ENCODE data around the gene ZBTB24.
"Not testable (repeated sequence)": the region's sequence is repeated elsewhere in the genome, so short reads cannot be mapped to it uniquely, and the experiment has no call there.

ZBTB24 gene

DNA sequence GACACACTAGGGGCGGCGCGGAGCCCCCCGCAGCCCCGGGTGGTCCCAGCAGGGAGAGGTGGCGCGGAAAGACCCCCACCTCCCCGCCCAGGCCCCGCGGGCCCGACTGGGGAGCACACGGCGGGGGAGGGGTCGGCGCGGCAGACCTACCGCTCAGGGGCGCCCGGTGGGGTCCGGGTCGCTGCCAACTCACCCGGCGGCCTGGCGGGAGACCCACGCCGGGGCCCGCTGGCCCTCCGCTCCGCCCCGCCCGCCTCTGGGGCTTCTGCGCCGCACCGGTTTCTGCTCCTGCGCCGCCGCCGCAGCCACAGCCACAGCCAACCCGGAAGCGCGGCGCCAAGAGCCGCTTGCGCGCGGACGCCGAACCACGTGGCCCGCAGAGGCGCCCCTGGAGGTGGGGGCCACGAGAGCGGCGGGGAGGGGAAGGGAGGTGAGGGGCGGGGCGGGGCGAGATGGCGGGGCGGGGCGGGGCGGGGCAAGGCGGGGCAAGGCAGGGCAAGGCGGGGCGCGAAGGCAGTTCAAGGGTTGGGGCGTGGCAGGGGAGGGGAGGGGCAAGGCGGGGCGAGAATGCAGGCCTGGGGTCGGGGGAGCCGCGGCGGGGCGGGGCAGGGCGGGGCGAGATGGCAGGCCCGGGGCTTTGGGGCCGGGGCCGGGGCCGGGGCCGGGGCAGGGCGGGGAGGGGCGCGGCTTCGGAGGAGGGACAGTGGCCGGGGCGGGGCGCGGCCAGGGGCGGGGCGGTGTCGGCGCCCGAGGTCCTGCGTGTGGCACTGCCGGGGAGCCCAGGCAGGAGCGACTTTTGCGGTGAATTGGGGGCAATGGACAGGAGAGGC is at the start of gene ZBTB24:
Gene ZBTB24, minus strand, starts transcription at position 315 of the 830 bp plus-strand sequence. CDS start 1,193 bp downstream, outside the sequence.
- peak; percentile 88 for DNase-seq (ENCODE audit: low read depth)

DNA sequence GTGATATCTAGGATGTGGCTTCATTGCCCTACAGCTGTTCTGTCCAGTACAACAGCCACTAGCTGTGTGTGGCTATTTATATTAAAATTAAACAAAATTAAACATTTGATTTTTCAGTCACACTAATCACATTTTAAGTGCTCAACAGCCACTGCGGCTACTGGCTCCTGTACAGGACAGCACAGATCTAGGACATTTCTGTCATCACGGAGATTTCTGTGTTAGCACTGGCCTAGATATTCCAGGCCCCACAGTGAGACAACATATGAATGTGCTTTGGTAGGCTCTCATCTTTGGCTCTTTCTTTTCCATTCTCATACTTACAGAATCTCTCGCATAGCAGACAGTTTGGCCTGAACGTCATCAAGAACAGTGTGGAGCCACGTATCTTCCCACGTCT is 48.4 kb upstream of the ZBTB24 start:
- no peak for DNase-seq (ENCODE audit: low read depth)

DNA sequence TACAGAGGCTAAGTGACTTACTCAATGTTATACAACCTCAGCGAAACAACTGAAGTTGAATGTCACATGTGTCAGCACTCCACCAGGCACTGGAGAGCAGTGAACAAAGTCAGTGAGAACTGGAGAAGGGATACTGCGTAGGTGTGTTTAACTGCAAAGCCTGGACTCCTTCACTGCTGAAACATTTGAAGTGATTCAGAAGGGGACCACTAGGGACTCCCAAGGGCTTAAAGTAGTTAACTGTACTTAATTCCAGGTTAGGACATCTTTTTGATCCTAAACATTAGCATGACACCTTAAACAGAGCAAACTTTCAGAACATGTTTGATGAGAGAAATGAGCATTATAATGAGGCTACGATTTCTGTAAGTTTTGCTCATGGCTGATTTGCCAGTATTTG is 45.0 kb upstream of the ZBTB24 start:
- no peak for DNase-seq (ENCODE audit: low read depth)

DNA sequence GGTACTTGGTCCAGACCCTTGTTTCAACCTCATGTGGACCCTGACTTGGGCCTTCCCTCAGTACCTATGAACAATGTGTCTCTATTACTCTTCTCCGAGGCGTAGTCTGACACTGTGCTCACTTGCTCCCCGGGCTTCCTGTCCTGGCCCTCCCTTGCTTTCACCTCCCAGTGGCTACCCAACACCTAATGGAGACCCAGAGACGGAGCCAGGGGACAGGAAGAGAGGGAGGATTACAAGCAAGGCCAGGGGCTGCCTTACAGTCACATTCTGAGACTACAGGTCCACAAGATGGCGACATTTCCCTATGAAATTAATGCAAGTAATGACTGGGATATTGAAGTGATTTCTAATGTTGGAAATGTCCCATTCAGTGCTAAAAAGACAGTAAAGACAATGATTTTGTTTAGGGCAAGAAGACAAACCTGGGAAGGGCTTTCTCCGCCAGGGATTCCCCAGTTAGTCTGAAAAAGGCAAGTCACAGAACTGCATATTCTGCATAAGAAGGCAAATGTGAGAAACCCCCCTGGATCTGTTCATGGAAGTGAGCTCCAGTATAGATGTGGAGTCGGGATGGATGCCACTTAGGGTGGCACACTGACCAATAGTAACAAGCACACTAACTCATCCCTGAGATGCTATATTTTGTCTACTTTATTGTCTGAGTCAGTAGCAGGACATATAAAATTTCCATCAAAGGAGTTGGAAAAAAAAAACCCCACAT is 44.0 kb upstream of the ZBTB24 start:
- no peak for DNase-seq (ENCODE audit: low read depth)

DNA sequence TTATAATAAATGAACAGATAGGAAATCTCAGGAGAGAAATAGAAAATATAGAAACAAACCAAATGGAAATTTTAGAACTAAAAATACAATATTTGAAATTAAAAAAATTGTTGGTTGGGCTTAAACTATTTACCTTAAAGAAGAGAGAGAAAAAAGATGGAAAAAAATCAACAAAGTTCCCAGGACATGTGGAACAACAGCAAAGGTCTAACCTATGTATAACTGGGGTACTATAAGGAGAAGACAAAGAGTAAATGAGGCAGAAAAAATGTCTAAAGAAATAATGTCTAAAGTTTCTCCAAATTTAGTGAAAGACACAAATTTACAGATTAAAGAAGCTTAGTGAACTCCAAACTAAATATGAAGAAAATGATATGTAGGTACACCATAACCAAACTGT is 41.1 kb upstream of the ZBTB24 start:
- no peak for DNase-seq (ENCODE audit: low read depth)

DNA sequence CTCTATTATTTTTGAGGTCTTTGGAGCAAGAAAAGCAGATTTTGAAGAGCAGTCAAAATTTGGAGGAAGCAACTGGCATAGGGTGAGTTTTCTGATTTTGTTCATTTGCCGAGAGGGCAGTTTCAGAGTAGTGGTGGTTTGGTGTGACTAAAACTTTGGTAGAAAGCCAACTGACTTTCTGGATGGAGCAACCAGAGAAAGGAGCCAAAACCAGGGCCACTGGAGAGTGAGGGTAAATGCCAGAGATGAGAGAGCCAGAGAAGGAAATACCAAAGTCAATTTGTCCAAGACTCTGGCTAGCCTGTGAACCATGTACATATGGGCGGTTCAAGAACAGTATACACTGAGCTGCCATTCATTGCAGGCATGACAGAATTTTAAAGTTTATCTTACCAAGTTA is 40.5 kb upstream of the ZBTB24 start:
- DNase-seq (ENCODE audit: low read depth): no peak

DNA sequence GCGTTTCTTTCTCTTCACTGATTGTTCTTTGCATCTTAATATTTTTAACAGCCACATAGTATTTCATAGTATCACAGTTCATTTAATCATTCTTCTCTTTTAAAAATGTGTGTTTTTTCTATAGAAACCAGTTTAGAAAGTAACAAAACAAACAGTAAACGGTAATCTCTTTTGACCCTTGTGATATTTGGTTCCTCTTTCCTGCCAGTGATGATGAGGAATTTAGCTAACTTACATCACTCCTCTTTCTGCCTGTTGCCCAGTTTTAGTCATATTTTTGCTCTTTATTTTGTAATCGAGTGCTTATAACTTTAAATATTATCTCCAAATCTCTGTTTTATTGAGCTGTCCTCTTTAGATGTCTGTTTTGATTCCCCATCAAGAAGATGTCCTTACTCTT is 38.1 kb upstream of the ZBTB24 start:
- no peak for DNase-seq (ENCODE audit: low read depth)

DNA sequence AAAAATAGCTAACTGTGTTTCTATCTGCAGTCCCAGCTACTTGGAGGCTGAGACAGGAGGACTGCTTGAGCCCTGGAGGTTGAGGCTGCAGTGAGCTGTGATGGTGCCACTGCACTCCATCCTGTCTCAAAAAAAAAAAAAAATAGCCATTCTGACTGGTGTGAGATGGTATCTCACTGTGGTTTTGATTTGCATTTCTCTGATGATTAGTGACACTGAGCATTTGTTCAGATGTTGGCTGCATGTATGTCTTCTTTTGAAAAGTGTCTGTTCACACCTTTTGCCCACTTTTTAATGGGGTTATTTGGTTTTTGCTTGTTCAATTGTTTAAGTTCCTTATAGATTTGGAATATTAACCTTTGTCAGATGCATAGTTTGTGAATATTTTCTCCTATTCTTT is 36.6 kb upstream of the ZBTB24 start:
- not testable (repeated sequence) for DNase-seq (ENCODE audit: low read depth)

DNA sequence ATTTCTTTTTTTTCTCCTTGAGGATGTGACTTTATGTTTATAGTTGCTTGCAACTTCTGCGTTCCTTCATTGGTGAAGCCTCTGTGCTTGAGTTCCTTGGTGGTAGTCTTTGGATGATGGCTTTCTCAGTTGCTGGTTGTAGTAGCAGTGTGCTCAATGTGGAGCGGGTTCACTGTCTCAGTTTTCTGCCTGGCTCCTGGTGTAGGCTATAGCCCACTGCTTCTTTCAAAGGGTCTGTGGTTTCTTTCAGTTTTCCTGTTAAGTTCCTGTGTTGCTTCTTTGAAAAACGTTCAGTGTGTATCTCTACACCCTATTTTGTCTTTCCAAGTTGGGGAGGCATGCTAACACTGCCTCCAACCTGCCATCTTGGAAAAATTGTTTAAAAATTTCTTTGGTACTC is 33.9 kb upstream of the ZBTB24 start:
- DNase-seq (ENCODE audit: low read depth): no peak

DNA sequence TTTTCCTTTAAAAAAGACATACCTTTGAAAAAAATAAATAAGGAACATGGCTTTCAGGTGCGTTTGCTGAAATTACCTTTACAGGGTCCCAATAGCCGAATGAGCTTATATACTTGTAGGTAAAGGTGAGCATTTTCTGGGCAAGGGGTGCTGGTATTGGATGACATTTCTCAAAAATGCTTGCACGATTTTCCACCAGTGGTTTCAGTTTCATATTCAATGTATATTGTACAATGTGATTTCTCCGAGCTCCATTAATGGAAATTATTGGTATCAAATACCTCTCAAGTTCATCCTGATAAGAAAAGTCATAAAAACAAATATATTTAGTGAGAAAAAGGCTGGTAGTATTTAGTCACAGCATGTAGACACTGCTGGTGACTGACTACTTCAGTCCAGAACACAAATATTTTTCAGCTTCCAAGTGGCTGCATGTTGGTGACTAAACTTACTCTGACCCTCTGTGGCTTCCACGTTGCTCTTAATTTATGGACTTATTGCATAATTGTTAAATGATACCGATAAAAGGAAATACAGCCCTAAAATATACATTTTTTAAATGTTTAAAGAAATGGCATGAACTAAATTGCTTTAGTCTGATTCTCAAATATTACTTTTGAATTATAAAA is 32.9 kb upstream of the ZBTB24 start:
- no peak for DNase-seq (ENCODE audit: low read depth)

DNA sequence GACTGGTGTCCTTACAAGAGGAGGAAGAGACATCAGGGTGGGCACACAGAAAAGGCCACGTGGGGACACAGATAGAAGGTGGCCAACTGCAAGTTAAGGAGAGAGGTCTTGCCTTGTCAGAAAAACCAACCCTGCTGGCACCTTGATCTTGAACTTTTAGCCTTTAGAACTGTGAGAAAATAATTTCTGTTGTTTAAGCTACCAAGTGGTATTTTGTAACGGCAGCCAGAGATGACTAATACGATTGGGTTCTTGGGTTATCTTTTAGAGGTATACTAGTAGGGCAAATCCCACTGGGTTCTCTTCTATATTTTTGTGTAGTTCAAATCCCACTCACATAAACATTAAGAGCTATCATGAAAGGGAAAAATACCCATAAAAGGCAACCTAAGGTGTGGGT is 31.9 kb upstream of the ZBTB24 start:
- no peak for DNase-seq (ENCODE audit: low read depth)

DNA sequence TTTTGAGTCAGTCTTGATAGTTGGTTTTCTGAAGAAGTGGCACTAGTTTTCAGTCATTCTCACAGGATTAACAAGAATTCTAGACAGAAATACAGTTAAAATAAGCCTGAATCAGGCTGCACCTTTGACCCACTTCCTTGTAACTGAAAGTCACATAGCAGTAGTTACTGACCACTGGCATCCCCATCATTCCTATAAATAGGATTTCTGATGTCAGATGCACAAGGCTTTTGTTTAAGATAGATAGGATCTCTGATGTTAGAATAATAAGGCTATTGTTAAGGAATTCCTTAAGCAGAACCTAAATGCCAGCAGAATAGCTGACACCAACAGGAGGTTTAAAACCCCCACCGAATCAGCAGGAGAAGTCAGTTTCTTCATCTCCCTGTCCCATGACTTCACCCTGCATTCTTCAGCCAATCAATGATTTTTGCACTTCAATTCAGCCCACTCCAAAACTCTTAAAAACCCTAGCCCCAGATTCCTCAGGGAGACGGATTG is 30.6 kb upstream of the ZBTB24 start:
- no peak for DNase-seq (ENCODE audit: low read depth)

DNA sequence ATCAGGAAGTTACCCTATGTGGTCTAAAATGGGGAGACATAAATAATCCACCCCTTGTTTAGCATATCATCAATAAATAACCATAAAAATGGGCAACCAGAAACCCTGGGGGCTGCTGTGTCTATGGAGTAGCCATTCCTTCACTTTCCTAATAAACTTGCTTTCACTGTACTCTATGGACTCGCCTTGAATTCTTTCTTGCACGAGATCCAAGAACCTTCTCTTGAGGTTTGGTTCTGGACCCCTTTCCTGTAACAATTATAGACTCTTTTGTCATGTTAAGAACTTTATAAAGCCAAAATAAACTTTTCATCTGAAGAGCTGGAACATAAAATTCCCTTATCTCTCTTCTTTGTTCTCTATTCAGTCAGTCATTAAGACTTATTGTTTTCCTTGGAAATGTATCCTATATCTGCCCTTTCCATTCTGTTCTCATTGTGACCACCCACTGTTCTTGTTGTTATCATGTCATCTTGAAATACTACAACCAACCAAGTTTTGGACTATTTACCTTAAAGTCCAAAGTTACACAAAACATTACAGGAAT is 29.3 kb upstream of the ZBTB24 start:
- DNase-seq (ENCODE audit: low read depth): no peak

DNA sequence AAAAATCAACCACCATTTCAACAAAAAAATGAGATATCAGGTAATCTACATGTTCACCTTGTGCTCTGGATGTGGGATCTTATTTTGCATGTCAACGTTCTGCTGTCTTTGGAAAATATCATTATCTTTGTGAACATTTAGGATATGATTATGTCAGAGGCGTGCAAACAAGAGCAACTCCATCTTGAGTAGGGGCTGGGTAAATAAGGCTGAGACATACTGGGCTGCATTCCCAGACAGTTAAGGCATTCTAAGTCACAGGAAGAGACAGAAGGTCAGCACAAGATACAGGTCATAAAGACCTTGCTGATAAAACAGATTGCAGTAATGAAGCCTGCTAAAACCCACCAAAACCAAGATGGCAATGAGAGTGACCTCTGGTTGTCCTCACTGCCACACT is 28.8 kb upstream of the ZBTB24 start:
- no peak for DNase-seq (ENCODE audit: low read depth)

DNA sequence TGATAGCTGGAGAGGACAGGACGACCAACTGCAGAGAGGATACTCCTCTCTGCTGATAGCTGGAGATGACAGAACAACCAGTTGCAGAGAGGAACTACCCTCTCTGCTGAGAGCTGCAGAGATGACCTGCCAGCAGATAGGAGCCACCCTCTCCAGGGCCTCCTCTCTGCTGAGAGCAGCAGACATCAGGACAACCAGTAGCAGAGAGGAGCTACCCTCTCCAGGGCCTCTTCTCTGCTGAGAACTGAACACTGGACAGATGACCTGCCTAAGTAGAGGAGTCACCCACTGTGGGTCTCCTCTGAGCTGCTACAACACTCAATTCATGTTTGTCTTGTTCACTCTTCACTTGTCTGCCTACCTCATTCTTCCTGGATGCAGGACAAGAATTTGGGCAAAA is 27.3 kb upstream of the ZBTB24 start:
- DNase-seq (ENCODE audit: low read depth): no peak

DNA sequence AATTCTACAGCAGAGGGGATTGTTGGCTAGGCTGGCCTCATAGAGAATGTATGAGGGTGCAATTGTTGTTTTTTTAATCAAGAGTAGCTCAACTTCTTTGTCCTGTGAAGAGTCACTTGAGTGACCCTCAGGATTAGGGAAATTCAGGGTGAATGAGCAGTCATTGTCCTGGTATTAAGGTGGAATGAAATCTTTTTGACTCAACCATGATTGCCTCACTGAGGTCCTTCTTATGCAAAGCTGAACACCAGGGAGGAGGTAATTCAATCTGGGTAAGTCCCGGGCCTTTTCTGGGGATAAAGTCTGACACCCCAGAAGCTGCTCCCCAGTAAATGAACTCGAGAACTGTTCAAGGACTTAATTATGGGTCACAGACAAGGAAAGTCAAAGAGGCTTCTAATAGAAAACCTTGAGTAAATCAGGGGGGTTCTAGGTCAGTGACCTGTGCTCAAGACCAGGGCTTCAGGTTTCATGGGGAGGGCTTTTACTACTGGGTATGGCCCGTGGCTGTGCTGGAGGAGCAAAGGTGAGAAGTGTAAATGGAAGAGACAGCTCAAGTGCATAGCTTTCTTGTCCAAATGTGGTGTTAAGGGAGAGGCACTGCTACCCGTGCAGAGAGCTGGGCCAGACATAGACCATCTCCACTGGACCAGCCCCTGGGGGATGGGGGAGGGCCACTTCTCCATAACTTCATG is 25.3 kb upstream of the ZBTB24 start:
- no peak for DNase-seq (ENCODE audit: low read depth)

DNA sequence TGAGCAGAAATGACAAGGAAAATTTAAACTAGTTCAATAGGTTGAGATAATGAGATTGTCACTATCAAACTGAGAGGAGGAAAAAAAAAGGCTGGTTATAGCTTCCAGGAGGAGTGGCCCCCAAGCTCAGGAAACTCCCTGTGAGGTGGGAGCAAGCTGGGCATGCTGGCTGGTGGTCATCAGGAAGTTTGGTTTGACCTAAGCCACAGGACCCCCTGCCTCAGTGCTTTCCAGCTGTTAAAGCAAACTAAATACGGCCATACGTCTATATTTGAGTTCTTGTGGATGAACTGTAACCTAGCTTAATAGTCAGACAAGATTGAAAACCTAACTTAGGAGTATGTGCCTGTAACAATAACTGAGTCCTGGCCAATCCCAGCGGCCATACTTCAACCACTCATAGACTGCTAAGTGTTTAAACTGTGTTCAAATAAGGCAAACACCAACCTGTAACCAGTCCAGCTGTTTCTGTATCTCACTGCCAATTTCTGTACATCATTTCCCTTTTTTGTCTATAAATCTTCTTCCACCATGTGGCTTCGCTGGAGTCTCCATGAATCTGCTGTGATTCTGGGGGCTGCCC is 24.6 kb upstream of the ZBTB24 start:
- no peak for DNase-seq (ENCODE audit: low read depth)

DNA sequence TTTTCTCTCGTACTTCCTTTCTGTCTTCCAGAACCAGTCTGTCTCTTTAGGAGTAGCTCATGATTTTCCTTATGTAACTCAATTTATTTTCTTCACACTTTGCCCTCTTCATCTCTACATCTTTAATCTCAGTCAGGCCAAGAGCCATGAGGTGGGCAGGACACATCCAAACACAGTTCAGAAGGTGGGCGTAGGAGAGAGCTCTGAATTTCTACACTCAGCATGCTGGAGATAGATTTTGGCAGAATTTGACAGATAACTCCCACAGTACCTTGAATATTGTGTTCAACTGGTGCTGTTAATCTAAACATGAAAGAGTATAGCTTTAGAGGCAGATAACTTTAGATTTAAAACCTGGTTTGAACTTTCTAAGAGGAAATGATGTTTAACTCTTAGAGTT is 23.8 kb upstream of the ZBTB24 start:
- no peak for DNase-seq (ENCODE audit: low read depth)

DNA sequence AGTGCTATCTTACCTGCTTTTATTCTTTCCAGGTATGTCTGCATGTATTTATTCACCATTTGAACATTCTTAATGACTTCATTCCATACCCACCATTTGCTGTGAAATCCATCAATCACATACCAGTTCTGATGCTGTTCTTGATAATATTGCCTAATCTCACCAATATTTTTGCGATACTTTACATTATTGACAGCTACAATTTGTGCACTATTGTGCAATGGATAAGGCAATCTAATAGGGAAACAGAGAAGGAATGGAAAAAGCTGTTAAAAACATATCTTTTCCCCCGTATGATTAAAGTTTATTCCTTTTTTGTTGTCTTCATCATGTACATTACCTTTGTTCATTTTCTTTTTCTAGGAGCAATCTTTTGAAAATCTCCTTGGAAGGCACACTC is 23.3 kb upstream of the ZBTB24 start:
- DNase-seq (ENCODE audit: low read depth): no peak

DNA sequence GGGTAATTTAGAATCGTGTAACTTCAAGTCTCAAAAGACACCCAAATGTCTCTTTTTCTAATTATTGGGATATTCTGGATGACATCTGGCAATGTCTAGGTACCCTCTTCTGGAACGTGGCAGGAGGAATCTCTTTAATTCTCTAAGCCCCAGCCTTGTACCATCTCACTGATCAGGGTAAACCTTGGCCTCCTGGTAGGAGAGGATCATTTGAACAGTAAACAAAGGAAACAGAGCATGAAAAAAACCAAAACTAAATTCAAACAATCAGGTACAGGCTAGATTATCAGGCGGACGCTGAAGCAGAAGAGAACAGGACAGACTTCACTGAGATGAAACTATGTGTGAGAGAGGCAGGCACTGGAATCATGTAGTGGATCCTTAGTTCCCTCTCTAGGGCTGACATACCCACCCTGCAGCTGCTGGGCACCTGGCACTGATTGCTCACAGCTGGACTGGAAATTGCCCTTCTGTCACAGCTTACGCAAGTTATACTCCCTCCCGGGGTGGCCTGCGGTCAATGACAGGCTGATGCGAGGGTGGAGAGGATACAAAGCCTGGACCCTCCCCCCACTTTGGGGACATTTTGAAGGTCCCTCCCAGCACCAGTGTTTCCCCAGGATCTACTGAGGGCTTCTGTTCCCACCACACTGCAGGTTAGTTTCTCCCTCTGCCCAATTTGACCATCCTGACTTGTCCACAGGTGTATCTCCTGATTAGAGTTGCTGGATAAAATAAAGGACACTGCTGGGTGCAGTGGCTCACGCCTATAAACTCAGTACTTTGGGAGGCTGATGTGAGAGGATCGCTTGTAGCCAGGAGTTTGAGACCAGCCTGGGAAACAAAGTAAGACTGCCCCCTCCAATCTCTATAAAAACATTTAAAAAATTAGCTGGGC is 20.6 kb upstream of the ZBTB24 start:
- DNase-seq (ENCODE audit: low read depth): no peak

DNA sequence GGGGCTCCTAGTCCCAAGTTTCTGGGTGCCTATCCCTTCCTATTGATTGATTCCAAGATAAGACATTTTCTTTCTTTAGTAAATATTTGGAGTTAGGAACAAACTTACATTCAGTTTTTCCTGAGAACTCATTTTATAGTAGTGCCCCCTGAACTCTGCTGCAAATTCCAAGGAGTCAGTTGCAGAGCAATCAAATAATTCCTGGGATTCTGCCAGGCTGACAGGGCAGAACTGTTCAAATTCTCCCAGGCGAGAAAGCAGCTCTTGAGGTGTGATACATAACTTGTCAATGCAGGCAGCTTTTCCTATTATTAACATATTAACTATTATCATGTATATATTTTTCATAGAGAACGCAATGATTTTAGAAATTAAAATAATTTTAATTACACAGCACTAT is 15.9 kb upstream of the ZBTB24 start:
- DNase-seq (ENCODE audit: low read depth): no peak
